ENCODE results near the gene TRIM46. TPM values are rescaled to one million over a fixed set of nuclear protein-coding genes. Genes with fewer than 3 reads are reported as not detected.

TRIM46 gene, protein sequence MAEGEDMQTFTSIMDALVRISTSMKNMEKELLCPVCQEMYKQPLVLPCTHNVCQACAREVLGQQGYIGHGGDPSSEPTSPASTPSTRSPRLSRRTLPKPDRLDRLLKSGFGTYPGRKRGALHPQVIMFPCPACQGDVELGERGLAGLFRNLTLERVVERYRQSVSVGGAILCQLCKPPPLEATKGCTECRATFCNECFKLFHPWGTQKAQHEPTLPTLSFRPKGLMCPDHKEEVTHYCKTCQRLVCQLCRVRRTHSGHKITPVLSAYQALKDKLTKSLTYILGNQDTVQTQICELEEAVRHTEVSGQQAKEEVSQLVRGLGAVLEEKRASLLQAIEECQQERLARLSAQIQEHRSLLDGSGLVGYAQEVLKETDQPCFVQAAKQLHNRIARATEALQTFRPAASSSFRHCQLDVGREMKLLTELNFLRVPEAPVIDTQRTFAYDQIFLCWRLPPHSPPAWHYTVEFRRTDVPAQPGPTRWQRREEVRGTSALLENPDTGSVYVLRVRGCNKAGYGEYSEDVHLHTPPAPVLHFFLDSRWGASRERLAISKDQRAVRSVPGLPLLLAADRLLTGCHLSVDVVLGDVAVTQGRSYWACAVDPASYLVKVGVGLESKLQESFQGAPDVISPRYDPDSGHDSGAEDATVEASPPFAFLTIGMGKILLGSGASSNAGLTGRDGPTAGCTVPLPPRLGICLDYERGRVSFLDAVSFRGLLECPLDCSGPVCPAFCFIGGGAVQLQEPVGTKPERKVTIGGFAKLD
- 10 to 100 TPM; 16.4 to 19.1 TPM for total RNA-seq

DNA sequence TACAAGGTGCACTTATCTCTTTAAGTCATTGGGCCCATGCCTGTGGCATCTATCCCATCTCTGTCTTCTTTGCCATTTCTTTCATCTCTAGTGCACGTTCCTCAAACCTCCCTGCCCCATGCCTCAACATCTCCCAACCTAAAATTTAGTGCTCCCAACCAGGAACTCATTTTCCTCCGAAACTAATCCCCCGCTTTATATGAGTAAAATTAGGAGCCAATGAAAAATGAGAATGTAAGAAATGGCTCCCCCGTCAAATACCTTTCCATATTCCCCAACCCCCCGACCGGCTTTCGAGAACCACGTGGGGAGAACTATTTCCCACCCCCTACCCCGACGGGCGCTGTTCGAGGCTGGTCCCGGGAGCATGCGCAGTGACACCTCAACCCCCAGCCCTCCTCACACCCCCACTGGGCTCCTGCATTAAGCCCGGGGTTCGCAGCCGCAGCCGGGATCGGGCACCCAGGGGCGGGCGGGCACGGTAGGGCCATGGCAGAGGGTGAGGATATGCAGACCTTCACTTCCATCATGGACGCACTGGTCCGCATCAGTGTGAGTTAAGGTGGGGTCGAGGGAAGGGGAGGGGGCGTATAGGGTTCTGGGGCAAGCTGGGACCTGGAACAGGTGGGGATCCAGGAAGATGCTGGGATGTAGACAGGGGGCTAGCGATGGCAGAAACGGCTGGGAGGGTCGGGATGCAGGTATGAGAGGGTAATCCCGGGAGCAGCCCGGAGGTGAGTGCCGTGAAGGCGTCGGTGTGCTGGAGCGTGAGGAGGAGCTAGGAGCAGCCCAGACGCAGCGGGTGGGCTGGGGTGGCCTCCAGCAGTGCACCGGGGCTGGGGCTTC is at the start of gene TRIM46:
Gene TRIM46 (plus strand): TSS at position 372 of the 846 bp plus-strand sequence. CDS start 118 bp downstream, at position 490.

DNA sequence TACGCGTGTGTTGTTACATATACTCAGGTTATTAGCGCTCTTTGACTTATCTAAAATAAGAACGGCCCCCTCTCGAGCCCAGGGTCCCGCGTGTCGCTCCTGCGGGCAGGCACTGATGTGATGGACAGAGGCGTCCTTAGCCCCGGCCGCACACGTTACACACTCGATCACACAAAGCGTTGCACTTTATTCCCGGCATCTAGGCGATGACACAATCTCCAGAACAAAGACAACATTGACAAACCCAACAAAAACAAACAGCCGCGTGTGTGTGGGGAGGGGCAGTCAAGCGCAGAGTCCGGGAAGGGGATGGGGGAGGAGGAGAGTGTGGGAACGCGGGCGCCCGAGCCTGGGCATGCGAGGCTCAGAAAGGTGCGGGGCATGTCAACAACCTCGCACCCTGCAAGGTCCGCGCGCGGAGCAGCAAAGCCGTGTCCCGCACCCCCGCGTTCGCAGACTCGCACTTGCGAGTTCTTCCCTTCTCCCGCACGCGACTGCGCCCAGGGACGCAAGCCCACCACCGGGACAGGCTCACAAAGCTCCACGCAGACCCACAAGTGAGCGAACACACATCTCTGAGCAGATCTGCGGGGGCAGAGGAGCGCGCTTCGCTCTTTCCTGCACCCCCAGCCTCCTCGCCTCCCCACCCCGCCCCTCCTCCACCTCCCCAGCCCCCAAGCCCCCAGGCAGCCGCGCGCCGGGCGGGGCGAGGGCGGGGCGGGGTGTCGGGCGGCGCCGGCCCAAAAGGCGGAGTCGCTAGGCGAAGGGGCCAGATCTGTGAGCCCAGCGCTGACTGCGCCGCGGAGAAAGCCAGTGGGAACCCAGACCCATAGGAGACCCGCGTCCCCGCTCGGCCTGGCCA is 46.3 kb upstream of the TRIM46 start, which contains the start of gene EFNA1:
Gene EFNA1 (plus strand): TSS at position 772 of the 862 bp plus-strand sequence. CDS start 102 bp downstream, outside the sequence.

DNA sequence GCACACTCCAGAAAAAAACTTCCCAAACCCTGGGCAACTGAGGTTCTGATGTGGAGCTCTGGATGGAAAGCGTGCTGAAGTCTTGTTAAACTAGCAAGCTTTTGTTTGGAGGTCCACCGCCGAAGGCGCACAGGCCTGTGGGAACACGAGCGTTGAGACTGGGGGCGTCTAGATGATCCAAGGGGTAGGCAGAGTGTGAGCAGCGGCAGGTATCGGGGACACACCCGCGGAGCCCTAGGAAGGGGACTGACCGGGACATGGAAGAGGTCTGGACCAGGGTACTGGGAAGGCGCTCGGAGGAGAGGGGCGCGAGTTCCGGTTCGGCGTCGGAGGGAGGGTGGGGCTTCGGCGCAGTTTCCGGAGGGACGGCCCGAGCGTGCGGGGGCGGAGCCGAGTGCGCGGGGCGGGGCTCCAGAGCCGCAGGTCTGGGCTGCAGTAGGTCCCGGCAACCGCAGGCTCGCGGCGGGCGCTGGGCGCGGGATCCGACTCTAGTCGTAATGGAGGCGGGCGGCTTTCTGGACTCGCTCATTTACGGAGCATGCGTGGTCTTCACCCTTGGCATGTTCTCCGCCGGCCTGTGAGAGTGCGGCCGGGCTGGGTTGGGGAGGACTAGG is 38.1 kb upstream of the TRIM46 start, which contains the start of gene SLC50A1:
Gene SLC50A1 (plus strand): TSS at position 438 of the 614 bp plus-strand sequence. CDS start 60 bp downstream, at position 498.

DNA sequence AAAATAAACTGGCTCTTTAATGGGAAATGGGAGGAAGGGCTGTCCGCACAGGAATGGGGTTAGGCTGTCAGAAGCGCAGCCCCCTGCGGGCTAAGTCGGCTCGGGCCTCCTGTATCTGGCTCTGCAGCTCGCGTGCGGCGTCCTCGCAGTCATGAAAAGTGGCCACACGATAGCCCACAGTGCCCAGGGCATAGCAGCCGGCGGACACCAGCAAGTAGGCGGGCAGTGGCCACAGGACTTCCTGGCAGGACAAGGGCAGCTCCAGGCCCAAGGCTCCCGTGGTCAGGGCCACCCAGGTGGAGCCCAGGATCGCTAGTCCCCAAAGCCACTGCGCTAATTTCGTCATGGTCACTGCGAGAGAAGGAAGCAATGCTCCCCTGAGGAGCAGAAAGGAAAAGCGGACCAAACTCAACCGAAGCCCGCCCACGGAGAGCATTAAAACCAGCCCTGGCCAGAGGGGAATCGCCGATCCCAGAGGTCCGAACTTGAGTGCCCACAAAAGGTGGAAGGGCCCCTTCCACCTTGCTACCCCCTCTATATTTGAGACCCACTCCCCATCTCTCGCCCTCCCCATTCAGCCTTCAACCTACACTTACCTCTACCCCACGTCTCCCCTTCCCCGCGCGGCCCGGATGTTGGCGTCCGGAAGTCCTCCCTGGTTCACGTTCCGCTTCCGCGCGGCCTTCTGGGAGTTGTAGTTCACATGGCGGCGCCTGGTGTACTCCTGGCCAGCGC is 33.6 kb upstream of the TRIM46 start, which contains the start of gene DPM3:
Gene DPM3 (minus strand): TSS at position 637 of the 735 bp plus-strand sequence. CDS start 291 bp downstream, at position 346.

DNA sequence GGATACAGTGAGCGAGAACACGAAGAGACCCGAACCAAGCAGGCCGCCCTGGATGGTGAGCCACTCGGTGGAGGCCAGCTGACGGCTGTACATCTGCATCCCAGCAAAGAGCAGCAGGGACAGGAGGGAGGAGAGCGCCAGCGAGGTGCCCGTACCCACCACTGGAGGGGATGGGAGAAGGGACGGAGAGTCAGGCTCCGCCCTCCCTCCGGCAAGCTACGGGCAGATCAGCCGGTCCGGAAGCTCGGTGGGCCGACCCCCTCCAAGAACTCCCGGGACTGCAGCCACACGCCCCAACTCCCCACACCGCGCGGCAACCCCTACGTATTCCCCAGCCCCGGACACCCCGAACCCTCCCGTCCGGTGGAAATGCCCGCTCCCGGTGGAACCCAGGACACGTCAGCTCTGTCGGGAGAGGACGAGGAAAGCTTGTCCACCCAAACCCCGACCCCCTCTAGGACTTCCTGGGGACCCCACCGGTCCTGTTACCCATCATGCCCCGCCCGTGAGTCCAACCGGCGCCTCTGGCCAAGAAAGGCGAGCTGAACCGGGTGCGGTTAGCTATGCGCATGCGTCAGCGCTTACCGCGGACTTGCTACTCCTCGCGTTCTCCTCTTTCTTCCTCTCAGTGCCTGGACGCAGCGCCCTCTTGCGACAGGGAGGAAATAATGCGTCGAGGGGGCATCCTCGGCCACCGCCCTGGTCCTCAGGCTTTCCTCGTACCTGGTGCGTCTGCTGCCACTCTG is 744 bp upstream of the TRIM46 start, which contains the start of gene KRTCAP2:
Gene KRTCAP2 (minus strand): TSS at position 573 of the 746 bp plus-strand sequence. CDS start 80 bp downstream, at position 493.

DNA sequence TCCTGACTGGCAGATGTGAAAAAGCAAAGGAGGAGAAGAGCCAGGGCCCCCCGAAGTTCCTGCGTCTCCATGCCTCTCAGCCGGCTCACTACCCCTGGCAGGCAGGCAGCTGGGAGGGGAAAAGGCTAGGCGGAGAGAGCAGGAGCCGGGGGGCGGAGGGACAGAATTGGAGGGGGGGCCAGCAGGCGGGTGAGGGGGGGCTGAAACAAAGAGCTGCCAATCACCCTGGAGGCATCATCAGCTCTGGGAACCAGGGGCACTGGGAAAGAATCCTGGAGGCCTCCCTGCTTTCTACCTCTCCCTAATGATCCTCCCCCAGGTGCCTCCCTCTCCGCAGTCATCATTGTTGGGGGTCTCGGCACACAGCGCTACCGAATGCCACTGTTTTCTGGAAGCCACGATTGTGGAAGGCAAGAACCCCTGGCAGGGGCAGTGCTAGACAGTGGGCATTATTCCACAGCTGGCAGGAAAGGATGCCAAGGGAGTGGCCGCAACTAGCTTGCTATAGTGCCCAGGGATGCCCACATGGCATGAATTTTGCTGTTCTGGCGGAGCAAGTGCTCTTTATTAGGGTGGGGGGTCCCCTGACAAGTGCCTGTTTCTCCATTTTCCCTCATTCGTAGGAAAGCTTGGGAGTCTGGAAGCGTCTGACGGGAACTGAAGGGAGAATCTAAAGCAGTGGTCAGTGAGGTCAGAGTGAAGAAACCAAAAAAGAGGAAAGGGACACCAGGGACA is 34.3 kb downstream of the TRIM46 start, which contains the start of gene THBS3:
Gene THBS3 (minus strand): TSS at position 92 of the 735 bp plus-strand sequence. CDS start 21 bp downstream, at position 71.

DNA sequence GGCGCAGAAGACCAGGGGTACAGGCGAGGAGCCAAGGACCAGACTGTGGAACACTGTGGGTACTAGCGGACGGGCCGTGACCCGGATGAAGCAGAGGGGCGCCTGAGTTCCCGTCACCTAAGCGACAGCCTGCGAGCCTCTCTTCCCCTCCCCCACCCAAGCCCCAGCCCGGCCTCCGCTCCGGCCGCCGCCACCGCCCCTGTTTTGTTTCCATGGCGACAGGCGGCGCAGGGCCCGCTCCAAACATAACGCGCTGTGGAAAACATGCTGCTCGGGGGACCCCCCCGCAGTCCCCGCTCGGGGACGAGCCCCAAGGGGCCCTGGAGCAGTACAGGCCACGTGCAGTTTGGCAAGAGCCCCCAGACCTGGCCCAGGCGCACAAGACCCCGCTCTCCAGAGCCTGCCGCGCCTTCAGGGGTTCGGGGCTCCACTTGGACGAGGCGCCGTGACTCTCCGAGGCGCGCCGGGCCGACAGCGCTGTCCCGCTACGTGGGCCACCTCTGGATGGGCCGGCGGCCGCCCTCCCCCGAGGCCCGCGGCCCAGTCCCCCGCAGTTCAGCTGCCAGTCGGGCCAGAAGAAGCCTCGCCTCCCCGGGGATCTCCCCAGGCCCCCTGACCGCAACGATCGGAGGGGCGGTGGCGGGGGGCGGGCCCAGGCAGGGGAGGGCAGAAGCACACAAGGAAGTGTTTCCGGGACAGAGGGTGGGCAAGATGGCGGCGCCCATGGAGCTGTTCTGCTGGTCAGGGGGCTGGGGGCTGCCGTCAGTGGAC is 35.1 kb downstream of the TRIM46 start, which contains the start of gene MTX1:
Gene MTX1 (plus strand): TSS at position 155 of the 771 bp plus-strand sequence. CDS start 110 bp downstream, at position 265.

Other genes with a start within 250 kb of the TRIM46 start
- 10 to 100 TPM; 29.6 to 33.1 TPM for gene PMVK, start 237.1 kb upstream of the TRIM46 start, total RNA-seq
- gene PBXIP1, start 217.8 kb upstream of the TRIM46 start, total RNA-seq = 100 to 1,000 TPM; 101 to 102 TPM
- 10 to 100 TPM; 42.7 to 43.0 TPM for gene PYGO2, start 212.1 kb upstream of the TRIM46 start, total RNA-seq
- 10 to 100 TPM; 66.7 to 72.8 TPM for gene SHC1, start 203.1 kb upstream of the TRIM46 start, total RNA-seq
- 100 to 1,000 TPM; 104 to 118 TPM for gene CKS1B, start 199.2 kb upstream of the TRIM46 start, total RNA-seq
- 10 to 100 TPM; 34.2 to 38.9 TPM for gene FLAD1, start 190.5 kb upstream of the TRIM46 start, total RNA-seq
- 1 to 10 TPM in 1 of 2 experiments, under 1 TPM in 1; 0.63 to 1.2 TPM for gene LENEP, start 180.3 kb upstream of the TRIM46 start, total RNA-seq
- gene ZBTB7B, start 171.0 kb upstream of the TRIM46 start, total RNA-seq = 100 to 1,000 TPM; 119 TPM
- gene DCST2, start 140.1 kb upstream of the TRIM46 start, total RNA-seq = 1 to 10 TPM in 1 of 2 experiments, under 1 TPM in 1; 0.79 to 1.2 TPM
- not detected for gene DCST1, start 140.0 kb upstream of the TRIM46 start, total RNA-seq
- 10 to 100 TPM; 50.6 to 50.7 TPM for gene ADAM15, start 122.5 kb upstream of the TRIM46 start, total RNA-seq
- gene EFNA4, start 110.1 kb upstream of the TRIM46 start, total RNA-seq = 1 to 10 TPM; 9.0 to 9.6 TPM
- 1 to 10 TPM; 4.1 to 4.2 TPM for gene EFNA3, start 95.0 kb upstream of the TRIM46 start, total RNA-seq
- gene EFNA1, start 46.0 kb upstream of the TRIM46 start, total RNA-seq = under 1 TPM; 0.25 to 0.26 TPM
- 10 to 100 TPM; 44.1 to 49.0 TPM for gene SLC50A1, start 38.0 kb upstream of the TRIM46 start, total RNA-seq
- gene DPM3, start 33.3 kb upstream of the TRIM46 start, total RNA-seq = 10 to 100 TPM; 60.3 to 66.8 TPM
- 100 to 1,000 TPM; 173 to 190 TPM for gene KRTCAP2, start 545 bp upstream of the TRIM46 start, total RNA-seq
- gene THBS3, start 34.0 kb downstream of the TRIM46 start, total RNA-seq = 10 to 100 TPM; 28.2 to 31.5 TPM
- gene MTX1, start 34.8 kb downstream of the TRIM46 start, total RNA-seq = 10 to 100 TPM; 30.3 to 30.6 TPM
- 10 to 100 TPM; 21.1 to 23.2 TPM for gene ENTREP3, start 81.6 kb downstream of the TRIM46 start, total RNA-seq
- 10 to 100 TPM; 83.3 to 85.5 TPM for gene SCAMP3, start 88.5 kb downstream of the TRIM46 start, total RNA-seq
- 100 to 1,000 TPM; 100 to 104 TPM for gene CLK2, start 99.7 kb downstream of the TRIM46 start, total RNA-seq
- 1 to 10 TPM; 4.3 TPM for gene HCN3, start 103.6 kb downstream of the TRIM46 start, total RNA-seq
- gene PKLR, start 127.6 kb downstream of the TRIM46 start, total RNA-seq = not detected
- gene FDPS, start 135.0 kb downstream of the TRIM46 start, total RNA-seq = 100 to 1,000 TPM; 277 to 292 TPM
- 10 to 100 TPM; 22.4 to 24.5 TPM for gene RUSC1, start 147.0 kb downstream of the TRIM46 start, total RNA-seq

All from activated naive CD4-positive, alpha-beta T cell treated with anti-CD3 and anti-CD28 coated beads, Interleukin-2, amount 10 ng/mL, durations not matched to agents 5 hours and 36 hours (primary cell).